ENCODE results near the gene FAM180B.

Gene FAM180B

Small RNA genes lying within 50 kb of the gene (small RNA-seq; reads per million reads assigned to genes)
- gene RN7SL652P (0 to 0.13 reads per million in 2 experiments), gene RNU5E-10P (0.24 to 2.4 reads per million in 2 experiments)
